ENCODE data around the gene VWF.

The VWF gene

DNA sequence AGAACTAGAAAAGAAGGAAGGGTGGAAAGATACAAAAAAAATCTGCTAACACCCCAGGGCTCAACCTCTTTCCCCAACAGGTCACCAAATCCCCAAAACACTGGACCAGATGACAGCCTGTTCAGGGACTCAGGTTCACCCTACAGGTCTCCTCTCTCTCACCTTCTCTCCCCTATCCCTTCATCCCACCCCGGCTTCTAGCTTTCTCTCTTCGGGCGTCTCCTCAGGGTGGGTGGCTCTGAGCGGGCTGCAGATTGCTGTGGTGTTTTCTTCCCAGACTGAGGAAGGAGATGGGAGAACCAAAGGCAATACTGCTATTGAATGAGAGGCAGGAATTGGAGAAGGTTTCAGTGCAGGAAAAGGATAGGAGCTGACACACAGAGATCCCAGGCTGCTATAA, 218.7 kb downstream of the VWF start:
- DNase-seq = no peak

DNA sequence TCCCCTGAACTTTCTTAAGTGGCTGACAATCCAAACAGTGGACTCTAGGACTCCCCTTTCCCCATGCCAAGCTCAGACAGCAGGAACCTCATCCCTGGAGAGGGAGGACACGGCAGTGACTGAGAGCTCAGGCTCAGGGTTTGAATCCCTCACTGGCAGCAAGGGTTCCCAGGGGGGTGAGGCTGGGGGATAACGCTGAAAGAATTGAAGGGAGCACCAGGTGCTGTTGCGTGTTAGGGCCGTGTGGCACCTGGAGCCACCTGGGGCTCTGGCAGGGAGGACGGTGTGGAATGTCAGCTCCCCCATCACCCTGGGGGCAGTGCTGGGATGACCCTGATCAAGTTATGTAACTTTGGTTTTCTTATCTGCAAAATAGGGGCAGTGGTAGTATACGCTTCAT, 219.5 kb downstream of the VWF start:
- no peak for DNase-seq

DNA sequence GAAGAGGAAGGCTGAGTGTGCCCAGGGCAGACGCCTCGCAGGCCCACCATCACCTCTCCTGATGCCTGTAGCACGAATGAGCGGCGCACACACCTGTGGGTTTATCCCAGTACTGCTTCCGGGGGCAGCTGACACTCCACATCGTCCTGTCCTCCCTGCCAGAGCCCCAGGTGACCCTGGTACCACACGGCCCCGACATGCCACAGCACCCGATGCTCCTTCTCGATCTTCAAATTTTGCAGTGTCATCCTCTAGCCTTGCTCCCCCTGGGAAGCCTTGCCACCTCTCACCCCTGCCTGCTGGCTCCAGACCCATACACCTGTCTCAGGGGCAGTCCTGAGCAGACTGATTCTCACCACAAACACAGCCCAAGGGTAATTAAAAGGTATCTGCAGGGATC, 220.0 kb downstream of the VWF start:
- DNase-seq = no peak

GRCh38 chr12:5902736-5903135, 221.7 kb downstream of the VWF start:
- DNase-seq = no peak

DNA sequence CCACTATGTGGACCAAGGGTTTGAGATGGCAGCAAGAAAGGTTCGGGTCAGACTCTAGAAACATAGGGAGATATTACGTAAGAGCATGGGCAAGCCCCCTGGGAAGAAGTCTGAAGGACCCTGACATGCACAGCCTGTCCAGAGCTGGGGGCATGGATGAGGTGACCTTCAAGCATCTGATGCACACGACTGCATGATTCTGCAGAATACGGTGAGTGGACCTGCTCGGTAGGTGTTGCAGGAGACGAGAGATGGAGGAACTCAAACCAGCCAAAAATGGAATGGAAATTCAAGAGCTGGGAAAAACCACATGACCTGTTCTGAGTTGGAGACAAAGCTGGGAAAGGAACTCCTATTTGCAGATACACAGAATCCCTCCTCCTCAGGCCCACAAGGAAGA, 223.1 kb downstream of the VWF start:
- no peak for DNase-seq

GRCh38 chr12:5900533-5901205, 223.8 kb downstream of the VWF start:
- no peak for DNase-seq

- DNase-seq = no peak
Measured at GRCh38 chr12:5900076-5900475, 224.4 kb downstream of the VWF start.

GRCh38 chr12:5899675-5900074, 224.8 kb downstream of the VWF start:
- DNase-seq = no peak

- no peak for DNase-seq
Measured at GRCh38 chr12:5898874-5899273, 225.6 kb downstream of the VWF start.
